HepG2 (cell line): ENCODE results near the gene EXTL1. TPM values are rescaled to one million over a fixed set of nuclear protein-coding genes. Genes with fewer than 3 reads are reported as not detected.
A peak's percentile ranks its signal among the peaks of the same experiment; 100 is the strongest.

Experiments used
- ATAD3A ChIP-seq: sonication (generic); formaldehyde crosslinking; IDR thresholded peaks from 2 replicates; pipeline ENCODE4 v1.4.0; 2020; ENCODE audit warnings: missing genetic modification reagents
- CEBPG ChIP-seq: IDR thresholded peaks from 2 replicates; pipeline ENCODE4 v1.6.1; 2016
- DMAP1 ChIP-seq: IDR thresholded peaks from 2 replicates; pipeline ENCODE4 v1.6.1; 2016
- E2F1 ChIP-seq: sonication (generic); formaldehyde crosslinking; IDR thresholded peaks from 2 replicates; pipeline ENCODE4 v1.5.0; 2020; ENCODE audit warnings: missing genetic modification reagents
- EP300 ChIP-seq, 3 experiments: sonication (generic) in 1 of 3; formaldehyde crosslinking in 1 of 3; IDR thresholded peaks; 2 replicates each; pipeline versions ENCODE4 v1.5.1 to v1.6.1; 2011 to 2020; ENCODE audit warnings: low read depth in 2 of 3, low read length in 2 of 3, borderline replicate concordance in 1 of 3, improper control_type of control experiment in 1 of 3, mild to moderate bottlenecking in 1 of 3, missing genetic modification reagents in 1 of 3, moderate library complexity in 1 of 3
- FOSL1 ChIP-seq: sonication (generic); formaldehyde crosslinking; IDR thresholded peaks from 2 replicates; pipeline ENCODE4 v1.9.0; 2021; ENCODE audit warnings: missing genetic modification reagents, borderline replicate concordance
- HNF4A ChIP-seq: sonication (generic); formaldehyde crosslinking; IDR thresholded peaks from 2 replicates; pipeline ENCODE4 v1.4.0; 2020; ENCODE audit warnings: missing genetic modification reagents
- HNRNPH1 ChIP-seq: fragments of 200-400 bp; formaldehyde crosslinking; optimal IDR thresholded peaks from 2 replicates; pipeline ENCODE3; 2017; ENCODE audit warnings: mild to moderate bottlenecking, low read depth, low read length
- HNRNPL ChIP-seq: fragments of 200-400 bp; formaldehyde crosslinking; IDR thresholded peaks from 2 replicates; pipeline ENCODE4 v1.6.1; 2017; ENCODE audit warnings: mild to moderate bottlenecking, low read depth, low read length
- ISL2 ChIP-seq: sonication (generic); formaldehyde crosslinking; IDR thresholded peaks from 2 replicates; pipeline ENCODE4 v1.5.0; 2020; ENCODE audit warnings: missing genetic modification reagents
- KLF15 ChIP-seq: sonication (generic); formaldehyde crosslinking; IDR thresholded peaks from 2 replicates; pipeline ENCODE4 v1.8.1; 2023; ENCODE audit warnings: borderline replicate concordance, mild to moderate bottlenecking, inconsistent platforms, missing genetic modification reagents, mixed read lengths
- KLF16 ChIP-seq, 2 experiments: sonication (generic) in 1 of 2; formaldehyde crosslinking in 1 of 2; IDR thresholded peaks; 2 replicates each; pipeline versions ENCODE4 v1.6.1 to v1.8.0; 2016 to 2023; ENCODE audit warnings: missing genetic modification reagents in 2 of 2, missing compliant biosample characterization in 1 of 2
- KMT2A ChIP-seq: sonication (generic); formaldehyde crosslinking; IDR thresholded peaks from 2 replicates; pipeline ENCODE4 v1.4.0; 2020; ENCODE audit warnings: missing genetic modification reagents
- MED1 ChIP-seq: sonication (generic); formaldehyde crosslinking; IDR thresholded peaks from 2 replicates; pipeline ENCODE4 v1.4.0; 2020; ENCODE audit warnings: missing genetic modification reagents
- NFIC ChIP-seq: IDR thresholded peaks from 2 replicates; pipeline ENCODE4 v1.6.1; 2012; ENCODE audit warnings: mild to moderate bottlenecking, low read length, inconsistent platforms
- SAFB2 ChIP-seq: sonication (generic); formaldehyde crosslinking; IDR thresholded peaks from 2 replicates; pipeline ENCODE4 v1.5.1; 2020; ENCODE audit warnings: missing genetic modification reagents, low read depth, mild to moderate bottlenecking, borderline replicate concordance
- SIX4 ChIP-seq: sonication (generic); formaldehyde crosslinking; IDR thresholded peaks from 2 replicates; pipeline ENCODE4 v1.4.0; 2020; ENCODE audit warnings: missing genetic modification reagents
- SP140L ChIP-seq: sonication (generic); formaldehyde crosslinking; IDR thresholded peaks from 2 replicates; pipeline ENCODE4 v1.4.0; 2020; ENCODE audit warnings: missing genetic modification reagents, borderline replicate concordance
- SP4 ChIP-seq: sonication (generic); formaldehyde crosslinking; IDR thresholded peaks from 2 replicates; pipeline ENCODE4 v1.8.1; 2023; ENCODE audit warnings: mild to moderate bottlenecking, missing genetic modification reagents
- ZFAT ChIP-seq: sonication (generic); formaldehyde crosslinking; conservative IDR thresholded peaks from 2 replicates; pipeline ENCODE4 v1.8.1; 2023; ENCODE audit warnings: missing genetic modification reagents, inconsistent platforms
- ZFP37 ChIP-seq: sonication (generic); formaldehyde crosslinking; IDR thresholded peaks from 2 replicates; pipeline ENCODE4 v1.4.0; 2020; ENCODE audit warnings: missing genetic modification reagents, borderline replicate concordance
- ZNF331 ChIP-seq: sonication (generic); formaldehyde crosslinking; IDR thresholded peaks from 2 replicates; pipeline ENCODE4 v1.4.0; 2020; ENCODE audit warnings: missing genetic modification reagents
- ZNF572 ChIP-seq: sonication (generic); formaldehyde crosslinking; IDR thresholded peaks from 2 replicates; pipeline ENCODE4 v1.5.1; 2020; ENCODE audit warnings: mild to moderate bottlenecking, missing genetic modification reagents
- ZNF619 ChIP-seq: sonication (generic); formaldehyde crosslinking; IDR thresholded peaks from 2 replicates; pipeline ENCODE4 v1.4.0; 2020; ENCODE audit warnings: mild to moderate bottlenecking, missing genetic modification reagents
- ZNF644 ChIP-seq: IDR thresholded peaks from 2 replicates; pipeline ENCODE4 v1.6.1; 2016; ENCODE audit warnings: low read depth
- ZSCAN29 ChIP-seq: sonication (generic); formaldehyde crosslinking; conservative IDR thresholded peaks from 2 replicates; pipeline ENCODE4 v1.4.0; 2020; ENCODE audit warnings: mild to moderate bottlenecking, missing genetic modification reagents
- polyA plus RNA-seq, 8 experiments: library from polyadenylated mRNA; depleted of rRNA in 3 of 8; stranded (reverse) in 7 of 8; unstranded in 1 of 8; fragments of >200 nt; fragmentation: Illumina TruSeq in 4 of 8; extraction: Trizol in 4 of 8; gene quantifications; 2 replicates each; pipeline versions ENCODE4 v1.2.1 to v1.2.3, GENCODE V29; 2011 to 2016; ENCODE audit warnings: low read depth in 4 of 8, missing spikeins in 1 of 8, mixed read lengths in 1 of 8; ENCODE audit not compliant: insufficient read depth in 1 of 8
- total RNA-seq, 5 experiments: library from RNA; depleted of rRNA; stranded (reverse); fragments of >200 nt; fragmentation: Illumina TruSeq; extraction: Trizol; gene quantifications; 2 replicates each; pipeline ENCODE4 v1.2.3, GENCODE V29; 2016; ENCODE audit warnings: low read depth in 1 of 5
- TF ChIP-seq, protein P1 (sequence below): sonication (generic); formaldehyde crosslinking; IDR thresholded peaks from 2 replicates; pipeline ENCODE4 v1.4.0; 2020; ENCODE audit warnings: mild to moderate bottlenecking, missing genetic modification reagents, borderline replicate concordance
- TF ChIP-seq, protein P2 (sequence below): conservative IDR thresholded peaks from 2 replicates; pipeline ENCODE4 v1.6.1; 2018; ENCODE audit warnings: missing genetic modification reagents

Gene EXTL1
- total and polyA plus RNA-seq, 2 of the 13 experiments (the other 11 are each of a cell fraction or from before 2014, with no cell fraction given), result 0.35 to 1.0 TPM

DNA sequence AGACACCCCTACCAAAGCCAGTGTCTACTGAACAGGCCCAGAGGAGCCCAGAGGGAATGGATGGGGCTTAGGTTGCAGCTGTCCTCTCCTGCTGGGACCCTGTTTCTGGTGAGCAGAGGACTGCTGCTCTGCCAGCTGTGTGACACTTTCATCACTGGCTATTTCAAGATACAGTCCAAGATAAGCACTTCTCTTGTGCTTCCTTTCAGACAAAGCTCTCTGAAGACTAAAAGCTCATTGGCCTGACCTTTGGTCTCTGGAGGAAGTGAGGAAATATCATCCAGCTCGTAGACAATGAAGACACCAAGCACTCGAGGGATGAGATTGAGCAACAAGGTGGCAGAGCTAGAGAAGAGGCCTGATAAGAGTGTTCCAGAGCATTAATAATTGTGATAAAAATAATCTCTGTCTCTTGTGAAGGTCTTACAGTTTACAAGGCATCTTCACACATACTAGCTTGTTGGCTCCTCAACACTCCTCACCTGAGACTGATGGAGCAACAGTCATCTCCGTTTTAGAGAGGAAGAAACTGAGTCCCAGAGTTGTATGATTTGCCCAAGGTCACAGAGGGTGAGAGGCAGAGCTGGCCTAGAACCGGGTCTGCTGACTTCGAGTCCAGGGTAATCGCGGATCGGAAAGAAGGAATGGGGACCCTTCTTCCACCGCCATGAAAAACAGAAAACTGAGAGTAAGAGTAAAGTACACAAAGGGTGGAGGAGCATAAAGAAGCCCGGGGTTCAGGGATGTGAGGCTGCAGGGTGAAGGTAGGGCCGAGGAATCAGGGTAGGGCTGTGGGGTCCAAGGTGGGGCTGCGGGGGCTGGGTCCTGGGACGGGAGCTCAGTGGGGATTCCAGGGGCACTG is 24.4 kb upstream of the EXTL1 start (continued):
- TF ChIP-seq, protein P1, sequence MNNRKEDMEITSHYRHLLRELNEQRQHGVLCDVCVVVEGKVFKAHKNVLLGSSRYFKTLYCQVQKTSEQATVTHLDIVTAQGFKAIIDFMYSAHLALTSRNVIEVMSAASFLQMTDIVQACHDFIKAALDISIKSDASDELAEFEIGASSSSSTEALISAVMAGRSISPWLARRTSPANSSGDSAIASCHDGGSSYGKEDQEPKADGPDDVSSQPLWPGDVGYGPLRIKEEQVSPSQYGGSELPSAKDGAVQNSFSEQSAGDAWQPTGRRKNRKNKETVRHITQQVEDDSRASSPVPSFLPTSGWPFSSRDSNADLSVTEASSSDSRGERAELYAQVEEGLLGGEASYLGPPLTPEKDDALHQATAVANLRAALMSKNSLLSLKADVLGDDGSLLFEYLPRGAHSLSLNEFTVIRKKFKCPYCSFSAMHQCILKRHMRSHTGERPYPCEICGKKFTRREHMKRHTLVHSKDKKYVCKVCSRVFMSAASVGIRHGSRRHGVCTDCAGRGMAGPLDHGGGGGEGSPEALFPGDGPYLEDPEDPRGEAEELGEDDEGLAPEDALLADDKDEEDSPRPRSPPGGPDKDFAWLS, result no peak
- TF ChIP-seq ZSCAN29 (0 out of 2 replicates have a peak, but pooled peaks have one; percentile 43), KLF16 (CRISPR knock-in tag; IDR thresholded peaks at IDR 0.05) (0 out of 4 replicates have a peak, but pooled peaks of 1 of the 2 experiments have one; percentile 41), NFIC (0 out of 2 replicates have a peak, but pooled peaks have one; percentile 24), ZFAT (CRISPR knock-in tag) (no peak), ZFP37 (CRISPR knock-in tag) (no peak), MED1 (CRISPR knock-in tag) (peak; percentile 65), KMT2A (no peak), ISL2 (CRISPR knock-in tag) (peak; percentile 66), ZNF331 (CRISPR knock-in tag) (peak; percentile 39; the same call in 1 of the 2 replicates), ZNF644 (CRISPR knock-in tag) (0 out of 2 replicates have a peak, but pooled peaks have one; percentile 8), KLF15 (CRISPR knock-in tag) (no peak), HNRNPL (no peak), SP4 (0 out of 2 replicates have a peak, but pooled peaks have one; percentile 21), SP140L (CRISPR knock-in tag) (no peak), ZNF572 (no peak), SIX4 (CRISPR knock-in tag) (no peak; the same call in 1 of the 2 replicates), E2F1 (CRISPR knock-in tag) (no peak), ATAD3A (CRISPR knock-in tag) (no peak), SAFB2 (CRISPR knock-in tag) (no peak), EP300 (IDR thresholded peaks at IDR 0.05; ENCODE audit: low read depth in 2 of 2, low read length in 2 of 2) (peak in 1 of 2 experiments; percentile 66; a peak in 2 of 4 replicates), EP300 (CRISPR knock-in tag; IDR thresholded peaks at IDR 0.05; ENCODE audit: borderline replicate concordance) (no peak), ZNF619 (no peak), HNF4A (peak; percentile 94), CEBPG (CRISPR knock-in tag) (peak; percentile 97), HNRNPH1 (no peak), DMAP1 (CRISPR knock-in tag) (no peak; the same call in 1 of the 2 replicates), FOSL1 (no peak)
- TF ChIP-seq, protein P2, sequence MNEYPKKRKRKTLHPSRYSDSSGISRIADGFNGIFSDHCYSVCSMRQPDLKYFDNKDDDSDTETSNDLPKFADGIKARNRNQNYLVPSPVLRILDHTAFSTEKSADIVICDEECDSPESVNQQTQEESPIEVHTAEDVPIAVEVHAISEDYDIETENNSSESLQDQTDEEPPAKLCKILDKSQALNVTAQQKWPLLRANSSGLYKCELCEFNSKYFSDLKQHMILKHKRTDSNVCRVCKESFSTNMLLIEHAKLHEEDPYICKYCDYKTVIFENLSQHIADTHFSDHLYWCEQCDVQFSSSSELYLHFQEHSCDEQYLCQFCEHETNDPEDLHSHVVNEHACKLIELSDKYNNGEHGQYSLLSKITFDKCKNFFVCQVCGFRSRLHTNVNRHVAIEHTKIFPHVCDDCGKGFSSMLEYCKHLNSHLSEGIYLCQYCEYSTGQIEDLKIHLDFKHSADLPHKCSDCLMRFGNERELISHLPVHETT (CRISPR knock-in tag), result peak; percentile 61; the same call in 1 of the 2 replicates
